Stimulated activated naive CD8-positive, alpha-beta T cell treated with anti-CD3 and anti-CD28 coated beads, Interleukin-15, Interleukin-2, amounts not matched to agents 100 U/mL and 50 U/mL, for 24 hours (primary cell): Measurements from ENCODE around the gene KCNB1.

Source experiments
- ATAC-seq: fragments of 150-1000 bp; cut with Tn5 transposase; one replicate; pipeline ENCODE4 v1.10.0; 2021
- DNase-seq: peaks from one replicate; pipeline ENCODE4 v3.0.0; 2021

The KCNB1 gene

GRCh38 chr20:49497398-49497669 lies 14.9 kb upstream of the KCNB1 start:
- no peak for ATAC-seq
- DNase-seq = no peak

DNA sequence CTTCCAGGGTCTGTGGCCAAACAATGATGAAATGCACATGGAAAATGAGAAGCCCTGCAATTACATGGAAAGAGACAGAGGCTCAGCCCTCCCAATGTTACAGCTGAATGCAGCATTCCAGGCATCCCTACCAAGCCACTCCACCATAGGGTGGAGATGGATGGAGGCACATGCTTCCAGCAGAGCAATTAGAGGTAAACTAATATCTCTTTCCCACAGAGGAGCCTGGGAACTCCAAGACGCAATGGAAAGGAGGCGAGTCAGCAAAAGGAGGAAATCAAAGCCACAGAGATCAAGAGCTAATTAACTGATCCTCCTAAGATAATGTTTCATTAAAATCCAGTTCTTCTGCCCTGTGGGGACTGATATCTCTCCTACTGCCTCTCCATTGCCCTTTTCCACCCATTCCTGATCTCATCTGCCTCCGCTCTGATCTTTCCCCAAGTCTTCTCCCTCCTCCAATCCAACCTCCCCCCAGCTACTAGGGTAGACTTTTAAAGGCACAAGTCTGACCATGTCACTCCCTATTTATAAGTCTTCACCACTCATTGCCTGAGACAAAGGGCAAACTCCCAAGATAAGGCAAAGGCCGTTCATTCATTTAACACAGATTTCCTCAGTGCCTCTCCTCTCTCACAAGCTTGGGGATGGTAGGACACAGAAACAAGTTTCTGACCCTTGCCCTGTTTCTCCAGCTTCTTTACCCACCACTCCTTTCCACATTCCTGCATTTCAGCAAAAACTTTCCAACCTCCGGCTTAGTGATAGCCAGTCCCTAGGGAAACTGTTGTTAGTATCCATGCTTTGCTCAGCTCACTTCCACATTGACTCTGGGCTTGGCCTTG lies 14.3 kb upstream of the KCNB1 start:
- no peak for DNase-seq
- ATAC-seq = no peak

GRCh38 chr20:49496043-49496442 lies 13.6 kb upstream of the KCNB1 start:
- DNase-seq = no peak
- ATAC-seq = no peak

DNA sequence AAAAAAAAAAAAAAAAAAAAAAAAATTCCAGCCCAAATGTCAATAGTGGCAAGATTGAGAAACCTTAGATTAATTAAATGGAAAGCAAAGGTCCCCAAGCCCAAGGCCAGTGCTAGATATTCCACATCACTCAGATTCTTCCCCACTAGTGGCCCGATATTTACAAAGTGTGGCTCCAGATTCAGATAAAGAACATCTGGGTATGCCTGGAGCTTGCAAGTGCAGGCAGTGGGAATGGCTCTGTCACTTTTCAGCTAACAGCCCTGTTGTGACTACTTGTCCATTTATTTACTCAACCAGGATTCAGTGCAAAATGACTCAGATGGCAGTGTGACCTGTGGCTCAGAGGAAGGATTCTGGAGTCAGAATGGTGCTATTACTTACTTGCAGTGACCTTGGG lies 8.2 kb upstream of the KCNB1 start:
- ATAC-seq (no peak), DNase-seq (no peak)

- DNase-seq = no peak
- no peak for ATAC-seq
Observed at GRCh38 chr20:49489688-49490087, 7.2 kb upstream of the KCNB1 start.

DNA sequence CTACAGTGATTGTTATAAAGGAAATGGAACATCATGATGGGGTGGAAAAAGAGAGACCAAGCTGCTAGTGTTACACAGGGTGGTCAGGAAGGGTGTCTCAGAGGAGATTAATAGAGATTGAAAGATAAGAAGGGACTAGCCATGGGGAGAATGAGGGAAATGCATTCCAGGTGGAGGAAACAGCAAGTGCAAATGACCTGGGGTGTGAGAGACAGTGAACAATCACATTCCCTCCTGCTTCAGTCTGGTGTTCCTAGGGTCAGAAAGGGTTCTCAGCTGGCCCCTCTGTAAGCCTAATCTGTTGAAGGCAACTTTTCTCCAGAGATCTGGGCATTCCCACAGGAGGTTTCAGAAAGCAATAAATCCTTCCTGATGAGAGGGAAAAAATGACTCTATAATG lies 3.6 kb upstream of the KCNB1 start:
- DNase-seq = no peak
- no peak for ATAC-seq

DNA sequence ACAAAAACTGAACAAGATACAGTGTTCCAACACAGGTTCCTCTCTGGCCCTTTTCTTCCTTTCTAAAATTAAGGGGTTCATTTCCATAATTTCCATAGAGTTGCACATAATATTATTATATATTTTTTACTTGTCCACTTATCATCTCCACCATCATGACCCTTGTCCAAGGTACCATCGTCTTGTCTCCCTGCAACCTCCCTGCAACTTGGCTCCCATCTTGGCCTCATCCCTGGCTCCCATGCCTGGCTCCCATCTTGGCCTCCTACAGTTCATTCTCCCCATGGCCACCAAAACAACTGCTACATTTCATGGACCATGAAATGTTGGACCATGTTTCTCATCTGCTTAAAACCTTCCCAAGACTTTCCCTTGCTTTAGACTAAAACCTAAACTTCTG lies 3.1 kb upstream of the KCNB1 start:
- DNase-seq (no peak), ATAC-seq (no peak)

DNA sequence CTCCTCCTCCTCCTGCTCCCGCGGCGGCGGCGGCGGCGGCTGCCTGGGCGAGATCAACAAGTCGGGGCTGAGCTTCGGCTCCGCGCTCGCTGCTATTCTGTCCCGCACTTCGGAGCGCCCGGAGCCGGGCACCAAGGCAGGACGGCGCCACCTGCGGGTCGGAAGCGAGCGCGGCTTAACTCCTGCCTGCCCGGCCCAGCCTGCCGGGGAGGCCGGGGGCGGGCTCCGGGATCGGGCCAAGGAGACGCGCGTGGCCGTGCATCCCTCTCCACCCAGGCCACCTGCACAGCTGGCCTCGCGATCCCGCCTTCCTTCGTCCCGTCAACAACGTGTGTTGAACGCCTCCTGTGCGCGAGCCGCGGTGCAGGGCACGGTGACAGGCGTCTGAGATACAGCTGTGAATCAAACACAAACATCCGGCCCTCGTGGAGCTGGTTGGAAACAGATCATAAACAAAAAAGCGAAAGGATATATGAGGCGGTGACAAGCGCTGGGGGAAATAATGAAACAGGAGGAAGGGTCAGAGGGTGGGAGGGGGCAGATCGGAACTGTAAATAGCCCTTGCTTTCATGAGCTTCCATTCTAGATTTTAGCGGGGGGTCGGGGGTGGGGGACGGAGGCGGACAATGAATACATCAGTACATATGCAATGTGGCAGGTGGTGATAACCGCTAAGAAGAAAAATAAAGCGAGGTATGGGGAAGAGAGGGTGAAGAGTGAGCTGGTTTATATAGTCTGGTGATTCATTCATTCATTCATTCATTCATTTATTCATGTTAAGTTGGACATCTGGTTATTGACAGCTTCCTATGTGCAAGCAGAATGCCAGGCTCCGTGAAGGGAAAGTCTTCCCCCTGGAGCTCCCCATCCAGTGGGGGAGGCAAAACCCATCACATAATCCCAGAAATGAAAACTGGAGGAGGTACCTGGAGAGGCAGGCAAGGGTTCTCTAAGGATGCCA lies 2.0 kb upstream of the KCNB1 start:
- DNase-seq (peak; percentile 79), ATAC-seq (peak; percentile 91)

- DNase-seq (no peak), ATAC-seq (peak; percentile 1)
Observed at GRCh38 chr20:49483696-49484123, 1.2 kb upstream of the KCNB1 start.

DNA sequence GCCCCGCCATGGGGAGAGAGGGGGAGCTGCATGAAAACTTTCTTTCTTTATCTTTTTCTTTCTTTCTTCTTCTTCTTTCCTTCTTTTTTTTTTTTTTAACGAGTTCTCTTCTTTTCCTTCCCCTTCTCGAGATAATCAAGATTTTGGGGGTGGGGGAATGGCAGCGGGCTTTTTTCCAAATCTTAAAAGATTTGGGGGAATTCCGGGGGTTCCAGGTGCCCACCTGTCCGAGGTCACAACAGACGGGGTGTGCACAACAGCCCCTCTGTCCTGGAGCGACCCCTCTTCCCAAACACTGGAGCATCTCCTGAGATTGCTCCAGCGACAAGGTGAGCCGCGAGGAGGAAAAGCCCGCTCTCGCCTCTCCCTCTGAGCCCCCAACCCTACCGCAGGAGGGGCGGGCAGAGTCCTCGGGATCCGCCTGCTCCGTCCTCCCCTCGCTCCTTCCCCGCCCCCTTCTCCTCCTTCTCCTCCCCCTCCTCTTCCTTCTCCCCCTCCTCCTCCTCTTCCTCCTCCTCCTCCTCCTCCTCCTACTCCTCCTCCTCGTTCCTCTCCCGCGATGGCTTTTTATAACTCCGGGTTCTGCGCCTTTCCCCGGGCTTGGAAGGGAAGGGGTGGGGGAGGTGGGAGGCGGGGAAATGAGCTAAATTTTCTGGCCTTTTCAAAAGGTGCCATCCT lies 689 bp upstream of the KCNB1 start:
- ATAC-seq (no peak), DNase-seq (no peak)

DNA sequence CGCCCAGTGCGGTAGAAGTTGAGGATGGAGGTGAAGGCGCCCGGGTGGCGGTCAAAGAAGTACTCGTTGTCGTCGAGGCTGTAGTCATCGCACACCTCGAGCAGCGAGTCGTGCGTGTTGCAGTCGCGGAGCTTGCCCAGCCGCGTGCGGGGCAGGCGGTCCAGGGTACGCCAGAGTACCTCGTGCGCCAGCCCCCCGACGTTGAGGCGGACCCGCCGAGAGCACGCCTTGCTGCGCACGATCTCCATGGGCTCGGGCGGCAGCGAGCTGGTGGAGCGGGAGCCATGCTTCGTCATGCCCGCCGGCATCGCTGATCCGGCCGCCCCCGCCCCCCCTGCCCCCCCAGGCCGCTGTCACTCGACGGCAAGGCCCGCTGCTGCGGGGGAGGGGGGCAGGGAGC lies 295 bp downstream of the KCNB1 start:
- no peak for DNase-seq
- no peak for ATAC-seq

DNA sequence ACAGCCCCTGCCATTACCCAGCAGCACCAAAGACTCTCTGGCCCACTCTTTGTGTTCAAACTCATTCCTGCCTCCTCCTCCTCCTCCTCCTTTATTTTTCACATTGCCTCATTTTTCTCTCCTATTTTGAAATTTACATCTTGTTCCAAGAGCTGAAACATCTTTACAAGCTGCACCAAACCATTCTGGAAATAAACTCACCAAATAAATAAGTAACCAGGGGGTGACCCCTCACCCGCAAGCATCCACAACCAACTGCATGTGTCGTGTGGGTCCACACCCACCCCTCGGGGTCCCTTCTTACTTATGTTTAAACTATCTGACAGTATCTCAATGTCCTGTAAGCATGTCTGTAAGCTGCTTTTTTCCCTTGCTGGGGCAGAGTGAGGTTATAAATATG lies 1.4 kb downstream of the KCNB1 start:
- ATAC-seq (no peak), DNase-seq (no peak)

GRCh38 chr20:49480236-49480635 lies 2.2 kb downstream of the KCNB1 start:
- ATAC-seq = no peak

DNA sequence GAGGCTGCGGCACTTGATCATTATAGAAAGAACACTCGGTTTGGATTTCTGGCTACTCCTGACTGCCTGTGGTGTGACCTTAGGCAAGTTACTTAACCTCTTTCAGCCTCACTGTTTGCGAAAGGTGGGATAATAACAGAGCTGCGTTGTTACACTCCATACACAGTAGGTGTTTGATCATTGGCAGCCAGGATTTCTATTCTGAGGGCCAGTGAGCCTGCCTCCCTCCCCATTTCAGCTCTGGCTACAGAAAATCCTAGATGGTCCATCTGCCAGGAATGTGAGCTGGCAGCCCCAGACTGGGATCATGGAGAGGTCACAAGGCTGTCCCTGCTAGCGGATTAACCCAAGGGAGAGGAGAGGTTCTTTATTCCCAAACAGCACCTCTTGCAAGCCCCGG lies 2.7 kb downstream of the KCNB1 start:
- ATAC-seq = no peak

More at GRCh38 chr20:49480236-49480635, 2.2 kb downstream of the KCNB1 start:
- DNase-seq = no peak

GRCh38 chr20:49478754-49479689 lies 3.4 kb downstream of the KCNB1 start:
- no peak for ATAC-seq
- no peak for DNase-seq

More for the DNA sequence above, 2.7 kb downstream of the KCNB1 start:
- DNase-seq = no peak

DNA sequence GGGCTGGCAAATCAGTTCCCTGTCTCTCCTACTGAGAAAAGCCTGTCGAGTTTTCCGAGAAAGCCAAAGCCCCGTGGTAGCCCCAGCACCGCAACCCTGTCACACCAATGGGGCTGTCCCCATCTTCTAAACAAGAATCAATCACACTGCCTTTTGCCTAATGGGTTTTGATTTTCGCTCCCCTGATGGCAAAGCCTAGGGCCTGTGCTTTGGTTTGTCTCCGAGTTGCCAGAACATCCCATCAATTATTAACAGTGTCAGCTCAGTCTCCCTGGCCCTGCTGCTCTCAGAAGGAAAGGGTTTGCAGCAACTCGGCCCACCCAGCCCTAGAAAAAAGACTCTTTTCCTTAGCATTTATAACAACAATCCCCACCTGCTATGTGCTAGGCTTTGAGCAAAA lies 4.2 kb downstream of the KCNB1 start:
- ATAC-seq = no peak

GRCh38 chr20:49477200-49477599 lies 5.3 kb downstream of the KCNB1 start:
- no peak for DNase-seq
- ATAC-seq = no peak

More for the DNA sequence above, 4.2 kb downstream of the KCNB1 start:
- no peak for DNase-seq

DNA sequence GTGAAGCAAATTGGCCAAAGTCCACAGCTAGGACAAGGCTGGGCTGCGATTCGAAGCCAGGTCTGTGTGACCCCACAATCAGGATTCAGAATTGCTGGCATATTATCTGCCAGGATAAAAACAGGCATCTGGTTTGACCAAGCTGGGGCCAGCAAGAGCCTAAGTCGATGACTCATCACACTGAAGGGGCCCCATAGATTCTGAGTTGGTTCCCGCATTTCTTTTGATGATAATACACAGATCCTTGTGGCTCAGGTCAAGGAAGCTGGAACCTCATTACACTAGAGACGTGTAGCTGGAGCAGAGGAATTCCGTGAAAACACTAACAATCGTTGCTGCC lies 6.5 kb downstream of the KCNB1 start:
- ATAC-seq (no peak), DNase-seq (no peak)

DNA sequence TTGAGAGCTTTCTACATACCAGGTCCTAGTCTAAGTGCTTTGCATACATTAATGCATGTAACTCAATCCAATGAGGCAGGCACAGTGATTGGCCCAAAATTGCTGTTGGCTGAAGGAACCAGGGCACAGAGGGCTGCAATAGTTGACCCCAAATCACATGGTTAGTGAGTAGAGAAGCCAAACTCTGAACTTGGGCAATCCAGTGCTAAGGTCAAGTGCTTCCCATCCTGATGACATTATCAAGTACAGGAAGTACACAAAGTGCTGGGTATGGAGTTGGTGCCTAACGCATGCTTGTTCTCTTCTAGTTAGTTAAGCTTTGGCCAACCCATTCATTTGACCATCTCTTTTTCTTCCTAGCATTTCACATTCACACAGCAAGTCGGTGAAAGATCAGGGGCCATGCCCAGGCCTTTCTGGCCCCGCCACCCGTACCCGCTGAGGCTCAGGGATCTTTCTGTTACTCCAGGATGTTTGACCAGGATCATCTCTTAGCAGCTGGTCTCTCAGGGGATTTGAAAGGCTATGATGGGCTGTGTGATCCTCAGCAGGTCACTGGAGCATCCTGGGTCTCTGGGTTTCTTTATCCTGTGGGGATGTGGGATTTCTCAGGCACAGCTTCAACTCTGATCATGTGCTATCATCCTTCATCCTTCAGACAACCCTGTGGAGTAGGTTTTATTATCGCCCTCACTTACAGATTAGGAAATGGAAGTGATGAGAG lies 7.0 kb downstream of the KCNB1 start:
- ATAC-seq (no peak), DNase-seq (no peak)

DNA sequence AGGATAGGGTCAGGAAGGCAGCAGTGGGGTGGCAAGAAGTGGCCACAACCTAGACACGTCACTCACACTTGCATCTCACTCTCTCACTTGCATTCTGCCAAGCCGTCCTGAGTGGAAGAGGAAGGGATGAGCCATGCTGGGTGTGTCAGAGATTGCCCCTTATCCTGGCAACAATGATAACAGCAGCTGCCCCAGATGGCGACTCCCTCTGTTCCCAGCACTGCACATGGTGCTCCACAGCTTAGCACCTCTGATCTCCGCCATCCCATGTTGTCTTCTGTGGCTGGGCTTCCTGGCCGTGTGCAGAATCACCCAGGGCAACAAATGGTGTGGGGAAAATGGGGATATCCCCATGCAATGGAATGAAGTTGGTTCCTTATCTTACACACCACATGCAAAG lies 11.1 kb downstream of the KCNB1 start:
- DNase-seq (no peak), ATAC-seq (no peak)

GRCh38 chr20:49470922-49471321 lies 11.5 kb downstream of the KCNB1 start:
- DNase-seq (no peak), ATAC-seq (no peak)
